Measurements from ENCODE around the gene ATF2.

DNA sequence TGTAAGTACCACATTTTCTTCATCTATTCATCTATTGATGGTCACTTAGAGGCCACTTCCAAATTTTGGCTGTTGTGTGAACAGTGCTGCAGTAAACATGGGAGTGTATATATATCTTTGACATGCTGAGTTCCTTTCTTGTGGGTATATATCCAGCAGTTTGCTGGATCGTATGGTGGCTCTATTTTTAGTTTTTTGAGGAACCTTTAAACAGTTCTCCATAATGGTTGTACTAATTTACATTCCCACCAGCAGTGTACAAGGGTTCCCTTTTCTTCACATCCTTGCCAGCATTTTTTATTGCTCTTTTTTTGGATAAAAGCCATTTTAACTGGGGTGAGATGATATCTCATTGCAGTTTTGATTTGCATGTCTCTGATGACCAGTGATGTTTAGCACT is 20.8 kb upstream of the ATF2 start:
- TF ChIP-seq, protein P1, sequence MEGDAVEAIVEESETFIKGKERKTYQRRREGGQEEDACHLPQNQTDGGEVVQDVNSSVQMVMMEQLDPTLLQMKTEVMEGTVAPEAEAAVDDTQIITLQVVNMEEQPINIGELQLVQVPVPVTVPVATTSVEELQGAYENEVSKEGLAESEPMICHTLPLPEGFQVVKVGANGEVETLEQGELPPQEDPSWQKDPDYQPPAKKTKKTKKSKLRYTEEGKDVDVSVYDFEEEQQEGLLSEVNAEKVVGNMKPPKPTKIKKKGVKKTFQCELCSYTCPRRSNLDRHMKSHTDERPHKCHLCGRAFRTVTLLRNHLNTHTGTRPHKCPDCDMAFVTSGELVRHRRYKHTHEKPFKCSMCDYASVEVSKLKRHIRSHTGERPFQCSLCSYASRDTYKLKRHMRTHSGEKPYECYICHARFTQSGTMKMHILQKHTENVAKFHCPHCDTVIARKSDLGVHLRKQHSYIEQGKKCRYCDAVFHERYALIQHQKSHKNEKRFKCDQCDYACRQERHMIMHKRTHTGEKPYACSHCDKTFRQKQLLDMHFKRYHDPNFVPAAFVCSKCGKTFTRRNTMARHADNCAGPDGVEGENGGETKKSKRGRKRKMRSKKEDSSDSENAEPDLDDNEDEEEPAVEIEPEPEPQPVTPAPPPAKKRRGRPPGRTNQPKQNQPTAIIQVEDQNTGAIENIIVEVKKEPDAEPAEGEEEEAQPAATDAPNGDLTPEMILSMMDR (IDR thresholded peaks at IDR 0.05; ENCODE audit: low read depth, low read length) = no peak
- no peak for TF ChIP-seq EZH2phosphoT487 (IDR thresholded peaks at IDR 0.05; ENCODE audit: low read depth)

All from OCI-LY3 (cell line).